Fibroblast of lung (primary cell): ENCODE results near the gene PTPRM. TPM values are rescaled to one million over a fixed set of nuclear protein-coding genes. Genes with fewer than 3 reads are reported as not detected.

Experiments
- DNase-seq, 2 donors: peaks; one replicate each; pipeline versions ENCODE4 v3.0.0 to v3.0.0-alpha.2; 2010; ENCODE audit warnings: low read depth in 2 of 2
- H2AFZ ChIP-seq: 2 replicates; pipeline ENCODE4 v1.5.1; 2012; ENCODE audit warnings: low read length, control low read depth, inconsistent platforms
- H3K27ac ChIP-seq: 2 replicates; pipeline ENCODE4 v1.5.1; 2011; ENCODE audit warnings: low read length, control low read depth; ENCODE audit not compliant: insufficient read depth
- H3K27me3 ChIP-seq: 2 replicates; pipeline ENCODE4 v1.5.1; 2011; ENCODE audit warnings: mild to moderate bottlenecking, low read length; ENCODE audit not compliant: control insufficient read depth, insufficient read depth
- H3K36me3 ChIP-seq: 2 replicates; pipeline ENCODE4 v1.5.1; 2011; ENCODE audit warnings: low read length; ENCODE audit not compliant: control insufficient read depth, insufficient read depth
- H3K4me1 ChIP-seq: 2 replicates; pipeline ENCODE4 v1.5.1; 2011; ENCODE audit warnings: low read length; ENCODE audit not compliant: control insufficient read depth, insufficient read depth; ENCODE audit errors: extremely low read depth
- H3K4me2 ChIP-seq: 2 replicates; pipeline ENCODE4 v1.5.1; 2011; ENCODE audit warnings: low read length, control low read depth; ENCODE audit not compliant: insufficient read depth; ENCODE audit errors: extremely low read depth
- H3K4me3 ChIP-seq, 4 experiments: fragments of 200-600 bp in 1 of 4; sonication (generic) in 1 of 4; replicated peaks in 1 of 4; 2 replicates each; pipeline ENCODE4 v1.5.1; 2011 to 2016; ENCODE audit warnings: low read length in 4 of 4, low read depth in 3 of 4, mild to moderate bottlenecking in 3 of 4, control low read depth in 2 of 4, inconsistent platforms in 1 of 4, mixed read lengths in 1 of 4; ENCODE audit not compliant: insufficient read depth in 1 of 4; ENCODE audit errors: control extremely low read depth in 1 of 4
- H3K79me2 ChIP-seq: 2 replicates; pipeline ENCODE4 v1.5.1; 2012; ENCODE audit warnings: mild to moderate bottlenecking, low read length, inconsistent platforms; ENCODE audit not compliant: control insufficient read depth, insufficient read depth
- H3K9ac ChIP-seq: 2 replicates; pipeline ENCODE4 v1.5.1; 2011; ENCODE audit warnings: mild to moderate bottlenecking, low read length, control low read depth; ENCODE audit not compliant: insufficient read depth
- H3K9me3 ChIP-seq: 2 replicates; pipeline ENCODE4 v1.5.1; 2012; ENCODE audit warnings: low read depth, low read length; ENCODE audit not compliant: control insufficient read depth, insufficient read depth
- H4K20me1 ChIP-seq: 2 replicates; pipeline ENCODE4 v1.5.1; 2011; ENCODE audit warnings: low read length; ENCODE audit not compliant: control insufficient read depth, insufficient read depth; ENCODE audit errors: extremely low read depth
- CTCF ChIP-seq, 2 donors: IDR thresholded peaks in 1 of 2; conservative IDR thresholded peaks in 1 of 2; 1 replicate in 1 of 2; 2 replicates in 1 of 2; pipeline ENCODE4 v1.5.1; 2011 to 2012; ENCODE audit warnings: low read length in 2 of 2, control low read depth in 1 of 2, inconsistent platforms in 1 of 2, low read depth in 1 of 2, mild to moderate bottlenecking in 1 of 2
- EZH2 ChIP-seq: IDR thresholded peaks from 2 replicates; pipeline ENCODE4 v1.5.1; 2012; ENCODE audit warnings: low read length, control low read depth, mild to moderate bottlenecking; ENCODE audit errors: missing control alignments
- polyA plus RNA-seq, 2 donors: library from polyadenylated mRNA; depleted of rRNA in 1 of 2; stranded (reverse) in 1 of 2; unstranded in 1 of 2; fragments of >200 nt; gene quantifications; 2 replicates each; pipeline ENCODE4 v1.2.1, GENCODE V29; 2011 to 2012; ENCODE audit warnings: missing spikeins in 1 of 2
- total RNA-seq: library from RNA; depleted of rRNA; stranded (reverse); fragments of >200 nt; gene quantifications from 2 replicates; pipeline ENCODE4 v1.2.1, GENCODE V29; 2014

The PTPRM gene
- total and polyA plus RNA-seq, 2 donors (not counting 1 experiment from before 2014, with no cell fraction given), result 86.6 to 87.0 TPM

GRCh38 chr18:8081267-8081666, 514.2 kb downstream of the PTPRM start:
- no peak overlapping the region for H3K27ac ChIP-seq
- no peak overlapping the region for H3K4me2 ChIP-seq
- H3K9me3 ChIP-seq, result no peaks in the 10 kb centered on the region
- no peak overlapping the region for H3K9ac ChIP-seq
- no peak for DNase-seq
- no peaks in the 10 kb centered on the region for H3K36me3 ChIP-seq
- H3K4me3 ChIP-seq, result no peak overlapping the region
- H3K79me2 ChIP-seq, result no peaks in the 10 kb centered on the region
- H4K20me1 ChIP-seq, result no peaks in the 10 kb centered on the region
- TF ChIP-seq CTCF (conservative IDR thresholded peaks at IDR 0.05 in 1 of 2, IDR thresholded peaks at IDR 0.05 in 1 of 2; ENCODE audit: low read depth in 1 of 2, low read length in 2 of 2), result no peak
- no peak for TF ChIP-seq EZH2
- no peaks in the 10 kb centered on the region for H3K4me1 ChIP-seq
- no peak overlapping the region for H2AFZ ChIP-seq
- no peaks in the 10 kb centered on the region for H3K27me3 ChIP-seq

GRCh38 chr18:8081872-8082553, 514.9 kb downstream of the PTPRM start:
- no peaks in the 10 kb centered on the region for H4K20me1 ChIP-seq
- DNase-seq, result peak in 1 of 2 donors; percentile 7
- H2AFZ ChIP-seq, result no peak overlapping the region
- no peaks in the 10 kb centered on the region for H3K79me2 ChIP-seq
- no peak overlapping the region for H3K9ac ChIP-seq
- TF ChIP-seq EZH2 (no peak), CTCF (conservative IDR thresholded peaks at IDR 0.05 in 1 of 2, IDR thresholded peaks at IDR 0.05 in 1 of 2; ENCODE audit: low read depth in 1 of 2, low read length in 2 of 2) (no peak)
- no peak overlapping the region for H3K27ac ChIP-seq
- H3K4me3 ChIP-seq, result no peak overlapping the region
- H3K9me3 ChIP-seq, result no peaks in the 10 kb centered on the region
- H3K27me3 ChIP-seq, result no peaks in the 10 kb centered on the region
- H3K4me2 ChIP-seq, result no peak overlapping the region
- H3K4me1 ChIP-seq, result no peaks in the 10 kb centered on the region
- H3K36me3 ChIP-seq, result no peaks in the 10 kb centered on the region

- H3K4me2 ChIP-seq, result no peak overlapping the region
- no peaks in the 10 kb centered on the region for H3K4me1 ChIP-seq
- H3K79me2 ChIP-seq, result no peaks in the 10 kb centered on the region
- TF ChIP-seq EZH2 (no peak), CTCF (conservative IDR thresholded peaks at IDR 0.05 in 1 of 2, IDR thresholded peaks at IDR 0.05 in 1 of 2; ENCODE audit: low read depth in 1 of 2, low read length in 2 of 2) (peak; percentile 35 to 73)
- H3K9me3 ChIP-seq, result no peaks in the 10 kb centered on the region
- no peaks in the 10 kb centered on the region for H4K20me1 ChIP-seq
- no peaks in the 10 kb centered on the region for H3K36me3 ChIP-seq
- no peak overlapping the region for H3K27ac ChIP-seq
- peak; percentile 42 to 65 for DNase-seq
- no peaks in the 10 kb centered on the region for H3K27me3 ChIP-seq
- H3K4me3 ChIP-seq, result no peak overlapping the region
- no peak overlapping the region for H3K9ac ChIP-seq
- no peak overlapping the region for H2AFZ ChIP-seq
These were observed 517.0 kb downstream of the PTPRM start for GRCh38 chr18:8084160-8084559.
